PFSK-1 (cell line): ENCODE measurements around the gene RAB13.

ENCODE experiments used
- POLR2AphosphoS5 ChIP-seq: IDR thresholded peaks from 2 replicates; pipeline ENCODE4 v1.6.1; 2012; ENCODE audit warnings: low read depth, mild to moderate bottlenecking, control low read depth, low read length, moderate library complexity
- TAF1 ChIP-seq: IDR thresholded peaks from 2 replicates; pipeline ENCODE4 v1.6.1; 2012; ENCODE audit warnings: low read length, control low read depth, borderline replicate concordance; ENCODE audit not compliant: insufficient read depth
- TF ChIP-seq, protein P1 (sequence below), 2 experiments: IDR thresholded peaks; 2 replicates each; pipeline versions ENCODE4 v1.6.1 to v1.8.0; 2011 to 2012; ENCODE audit warnings: low read depth in 2 of 2, low read length in 2 of 2, control low read depth in 1 of 2, inconsistent platforms in 1 of 2, mild to moderate bottlenecking in 1 of 2, moderate library complexity in 1 of 2; ENCODE audit not compliant: insufficient read depth in 1 of 2

- TF ChIP-seq TAF1: no peak
- no peak for TF ChIP-seq POLR2AphosphoS5
- TF ChIP-seq, protein P1, sequence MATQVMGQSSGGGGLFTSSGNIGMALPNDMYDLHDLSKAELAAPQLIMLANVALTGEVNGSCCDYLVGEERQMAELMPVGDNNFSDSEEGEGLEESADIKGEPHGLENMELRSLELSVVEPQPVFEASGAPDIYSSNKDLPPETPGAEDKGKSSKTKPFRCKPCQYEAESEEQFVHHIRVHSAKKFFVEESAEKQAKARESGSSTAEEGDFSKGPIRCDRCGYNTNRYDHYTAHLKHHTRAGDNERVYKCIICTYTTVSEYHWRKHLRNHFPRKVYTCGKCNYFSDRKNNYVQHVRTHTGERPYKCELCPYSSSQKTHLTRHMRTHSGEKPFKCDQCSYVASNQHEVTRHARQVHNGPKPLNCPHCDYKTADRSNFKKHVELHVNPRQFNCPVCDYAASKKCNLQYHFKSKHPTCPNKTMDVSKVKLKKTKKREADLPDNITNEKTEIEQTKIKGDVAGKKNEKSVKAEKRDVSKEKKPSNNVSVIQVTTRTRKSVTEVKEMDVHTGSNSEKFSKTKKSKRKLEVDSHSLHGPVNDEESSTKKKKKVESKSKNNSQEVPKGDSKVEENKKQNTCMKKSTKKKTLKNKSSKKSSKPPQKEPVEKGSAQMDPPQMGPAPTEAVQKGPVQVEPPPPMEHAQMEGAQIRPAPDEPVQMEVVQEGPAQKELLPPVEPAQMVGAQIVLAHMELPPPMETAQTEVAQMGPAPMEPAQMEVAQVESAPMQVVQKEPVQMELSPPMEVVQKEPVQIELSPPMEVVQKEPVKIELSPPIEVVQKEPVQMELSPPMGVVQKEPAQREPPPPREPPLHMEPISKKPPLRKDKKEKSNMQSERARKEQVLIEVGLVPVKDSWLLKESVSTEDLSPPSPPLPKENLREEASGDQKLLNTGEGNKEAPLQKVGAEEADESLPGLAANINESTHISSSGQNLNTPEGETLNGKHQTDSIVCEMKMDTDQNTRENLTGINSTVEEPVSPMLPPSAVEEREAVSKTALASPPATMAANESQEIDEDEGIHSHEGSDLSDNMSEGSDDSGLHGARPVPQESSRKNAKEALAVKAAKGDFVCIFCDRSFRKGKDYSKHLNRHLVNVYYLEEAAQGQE (IDR thresholded peaks at IDR 0.05; ENCODE audit: insufficient read depth in 1 of 2, low read depth in 2 of 2, low read length in 2 of 2): no peak
Measured at GRCh38 chr1:153940756-153941155, 45.4 kb downstream of the RAB13 start.
